IMR-90 (cell line): ENCODE measurements around the gene OR10A3.

Experiments used
- BHLHE40 ChIP-seq: fragments of 150-350 bp; IDR thresholded peaks from 2 replicates; pipeline ENCODE4 v1.6.1; 2016; ENCODE audit warnings: mild to moderate bottlenecking, low read depth, low read length
- CEBPB ChIP-seq: IDR thresholded peaks from 2 replicates; pipeline ENCODE4 v1.6.1; 2012; ENCODE audit warnings: low read depth, low read length, improper control_type of control experiment
- FOS ChIP-seq: fragments of 150-350 bp; IDR thresholded peaks from 2 replicates; pipeline ENCODE4 v1.6.1; 2016; ENCODE audit warnings: low read depth, low read length
- MAFK ChIP-seq: IDR thresholded peaks from 2 replicates; pipeline ENCODE4 v1.6.1; 2012; ENCODE audit warnings: low read depth, low read length, improper control_type of control experiment
- MAZ ChIP-seq: IDR thresholded peaks from 2 replicates; pipeline ENCODE4 v1.6.1; 2012; ENCODE audit warnings: low read depth, mild to moderate bottlenecking, low read length, improper control_type of control experiment, moderate library complexity, borderline replicate concordance
- MXI1 ChIP-seq: IDR thresholded peaks from 2 replicates; pipeline ENCODE4 v1.6.1; 2012; ENCODE audit warnings: low read depth, mild to moderate bottlenecking, low read length, moderate library complexity, borderline replicate concordance
- NFE2L2 ChIP-seq: fragments of 150-350 bp; IDR thresholded peaks from 2 replicates; pipeline ENCODE4 v1.6.1; 2016; ENCODE audit warnings: low read depth, mild to moderate bottlenecking, low read length
- POLR2A ChIP-seq: IDR thresholded peaks from 2 replicates; pipeline ENCODE4 v1.6.1; 2012; ENCODE audit warnings: mild to moderate bottlenecking, low read depth, low read length
- RAD21 ChIP-seq: IDR thresholded peaks from 2 replicates; pipeline ENCODE4 v1.6.1; 2012; ENCODE audit warnings: low read length, improper control_type of control experiment
- RCOR1 ChIP-seq: IDR thresholded peaks from 2 replicates; pipeline ENCODE4 v1.6.1; 2012; ENCODE audit warnings: mild to moderate bottlenecking, low read length, improper control_type of control experiment; ENCODE audit not compliant: insufficient replicate concordance
- SMC3 ChIP-seq: fragments of 150-350 bp; IDR thresholded peaks from 2 replicates; pipeline ENCODE4 v1.6.1; 2016; ENCODE audit warnings: low read depth, mild to moderate bottlenecking, antibody characterized with exemption, low read length, moderate library complexity
- TF ChIP-seq, protein P1 (sequence below): conservative IDR thresholded peaks from 2 replicates; pipeline ENCODE4 v1.5.1; 2012; ENCODE audit warnings: mild to moderate bottlenecking, low read depth, low read length, improper control_type of control experiment
- TF ChIP-seq, protein P2 (sequence below): fragments of 150-350 bp; IDR thresholded peaks from 2 replicates; pipeline ENCODE4 v1.6.1; 2016; ENCODE audit warnings: low read depth, mild to moderate bottlenecking, low read length, moderate library complexity, borderline replicate concordance
- TF ChIP-seq, protein P3 (sequence below): fragments of 150-350 bp; IDR thresholded peaks from 2 replicates; pipeline ENCODE4 v1.6.1; 2017; ENCODE audit warnings: mild to moderate bottlenecking, antibody characterized with exemption, low read length, low read depth

DNA sequence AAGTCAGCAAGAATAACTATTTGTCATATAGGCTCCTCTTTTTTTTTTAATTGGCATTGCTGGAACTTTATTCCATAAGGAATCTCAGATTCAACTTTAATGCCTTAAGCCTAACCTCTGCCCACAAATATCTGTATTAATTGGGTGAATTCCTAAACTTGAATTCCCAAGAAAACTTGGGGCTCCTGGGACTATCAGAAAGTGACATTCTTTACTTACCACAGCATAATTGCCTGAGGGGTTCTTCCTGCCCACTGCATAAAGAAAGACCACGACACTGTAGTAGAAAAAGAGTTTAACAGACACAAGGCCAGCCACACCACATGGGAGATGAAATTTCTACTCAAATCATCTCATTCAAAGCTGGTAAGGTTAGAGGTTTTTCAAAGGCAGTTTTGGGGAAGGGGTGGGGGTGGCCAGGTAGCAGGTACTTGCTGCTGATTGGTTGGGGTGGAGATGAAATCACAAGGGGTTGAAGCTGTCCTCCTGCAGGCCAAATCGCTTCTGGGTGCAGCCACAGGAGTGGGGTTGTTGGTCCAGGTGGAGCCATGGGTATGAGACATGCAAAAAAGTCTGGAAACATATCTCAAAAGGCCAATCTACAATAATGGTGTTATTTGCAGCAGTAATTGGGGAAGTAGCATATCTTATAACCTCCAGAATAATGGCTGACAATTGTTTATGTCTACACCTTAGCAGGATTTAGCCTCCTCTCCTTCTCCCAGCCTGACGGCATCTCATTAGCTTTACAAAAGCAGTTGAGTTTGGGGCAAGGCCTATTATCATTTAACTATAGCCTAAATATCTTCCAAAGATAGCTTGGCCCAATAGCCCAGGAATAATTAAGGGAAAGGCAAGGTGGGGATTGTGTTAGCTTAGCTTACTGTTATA, 28.5 kb upstream of the OR10A3 start:
- TF ChIP-seq POLR2A, result no peak
- TF ChIP-seq, protein P1, sequence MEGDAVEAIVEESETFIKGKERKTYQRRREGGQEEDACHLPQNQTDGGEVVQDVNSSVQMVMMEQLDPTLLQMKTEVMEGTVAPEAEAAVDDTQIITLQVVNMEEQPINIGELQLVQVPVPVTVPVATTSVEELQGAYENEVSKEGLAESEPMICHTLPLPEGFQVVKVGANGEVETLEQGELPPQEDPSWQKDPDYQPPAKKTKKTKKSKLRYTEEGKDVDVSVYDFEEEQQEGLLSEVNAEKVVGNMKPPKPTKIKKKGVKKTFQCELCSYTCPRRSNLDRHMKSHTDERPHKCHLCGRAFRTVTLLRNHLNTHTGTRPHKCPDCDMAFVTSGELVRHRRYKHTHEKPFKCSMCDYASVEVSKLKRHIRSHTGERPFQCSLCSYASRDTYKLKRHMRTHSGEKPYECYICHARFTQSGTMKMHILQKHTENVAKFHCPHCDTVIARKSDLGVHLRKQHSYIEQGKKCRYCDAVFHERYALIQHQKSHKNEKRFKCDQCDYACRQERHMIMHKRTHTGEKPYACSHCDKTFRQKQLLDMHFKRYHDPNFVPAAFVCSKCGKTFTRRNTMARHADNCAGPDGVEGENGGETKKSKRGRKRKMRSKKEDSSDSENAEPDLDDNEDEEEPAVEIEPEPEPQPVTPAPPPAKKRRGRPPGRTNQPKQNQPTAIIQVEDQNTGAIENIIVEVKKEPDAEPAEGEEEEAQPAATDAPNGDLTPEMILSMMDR, result no peak
- no peak for TF ChIP-seq MAZ
- TF ChIP-seq BHLHE40, result no peak
- no peak for TF ChIP-seq CEBPB
- no peak for TF ChIP-seq SMC3
- no peak for TF ChIP-seq RAD21
- no peak for TF ChIP-seq MXI1
- TF ChIP-seq, protein P2, sequence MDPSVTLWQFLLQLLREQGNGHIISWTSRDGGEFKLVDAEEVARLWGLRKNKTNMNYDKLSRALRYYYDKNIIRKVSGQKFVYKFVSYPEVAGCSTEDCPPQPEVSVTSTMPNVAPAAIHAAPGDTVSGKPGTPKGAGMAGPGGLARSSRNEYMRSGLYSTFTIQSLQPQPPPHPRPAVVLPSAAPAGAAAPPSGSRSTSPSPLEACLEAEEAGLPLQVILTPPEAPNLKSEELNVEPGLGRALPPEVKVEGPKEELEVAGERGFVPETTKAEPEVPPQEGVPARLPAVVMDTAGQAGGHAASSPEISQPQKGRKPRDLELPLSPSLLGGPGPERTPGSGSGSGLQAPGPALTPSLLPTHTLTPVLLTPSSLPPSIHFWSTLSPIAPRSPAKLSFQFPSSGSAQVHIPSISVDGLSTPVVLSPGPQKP, result no peak
- no peak for TF ChIP-seq RCOR1
- no peak for TF ChIP-seq FOS
- no peak for TF ChIP-seq MAFK
- no peak for TF ChIP-seq NFE2L2
- TF ChIP-seq, protein P3, sequence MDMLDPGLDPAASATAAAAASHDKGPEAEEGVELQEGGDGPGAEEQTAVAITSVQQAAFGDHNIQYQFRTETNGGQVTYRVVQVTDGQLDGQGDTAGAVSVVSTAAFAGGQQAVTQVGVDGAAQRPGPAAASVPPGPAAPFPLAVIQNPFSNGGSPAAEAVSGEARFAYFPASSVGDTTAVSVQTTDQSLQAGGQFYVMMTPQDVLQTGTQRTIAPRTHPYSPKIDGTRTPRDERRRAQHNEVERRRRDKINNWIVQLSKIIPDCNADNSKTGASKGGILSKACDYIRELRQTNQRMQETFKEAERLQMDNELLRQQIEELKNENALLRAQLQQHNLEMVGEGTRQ, result no peak
